ENCODE results near the gene METRNL.

DNA sequence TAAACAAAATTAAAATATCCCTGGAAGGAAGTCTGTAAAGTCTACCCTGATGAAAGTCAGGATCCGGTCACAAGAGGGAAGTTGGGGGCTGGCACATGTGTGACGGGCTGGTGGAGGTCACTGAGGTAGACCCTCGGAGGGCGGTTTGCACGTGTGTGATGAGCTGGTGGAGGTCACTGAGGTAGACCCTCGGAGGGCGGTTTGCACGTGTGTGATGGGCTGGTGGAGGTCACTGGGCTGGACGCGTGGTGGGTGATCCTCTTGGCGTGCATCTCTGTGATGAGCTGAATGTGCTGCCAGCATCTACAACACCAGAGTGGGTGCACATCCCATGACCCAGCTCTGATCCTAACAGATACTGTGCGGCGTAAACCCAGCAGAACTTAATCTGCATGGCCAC, 43.7 kb upstream of the METRNL start:
- TF ChIP-seq, protein P1, sequence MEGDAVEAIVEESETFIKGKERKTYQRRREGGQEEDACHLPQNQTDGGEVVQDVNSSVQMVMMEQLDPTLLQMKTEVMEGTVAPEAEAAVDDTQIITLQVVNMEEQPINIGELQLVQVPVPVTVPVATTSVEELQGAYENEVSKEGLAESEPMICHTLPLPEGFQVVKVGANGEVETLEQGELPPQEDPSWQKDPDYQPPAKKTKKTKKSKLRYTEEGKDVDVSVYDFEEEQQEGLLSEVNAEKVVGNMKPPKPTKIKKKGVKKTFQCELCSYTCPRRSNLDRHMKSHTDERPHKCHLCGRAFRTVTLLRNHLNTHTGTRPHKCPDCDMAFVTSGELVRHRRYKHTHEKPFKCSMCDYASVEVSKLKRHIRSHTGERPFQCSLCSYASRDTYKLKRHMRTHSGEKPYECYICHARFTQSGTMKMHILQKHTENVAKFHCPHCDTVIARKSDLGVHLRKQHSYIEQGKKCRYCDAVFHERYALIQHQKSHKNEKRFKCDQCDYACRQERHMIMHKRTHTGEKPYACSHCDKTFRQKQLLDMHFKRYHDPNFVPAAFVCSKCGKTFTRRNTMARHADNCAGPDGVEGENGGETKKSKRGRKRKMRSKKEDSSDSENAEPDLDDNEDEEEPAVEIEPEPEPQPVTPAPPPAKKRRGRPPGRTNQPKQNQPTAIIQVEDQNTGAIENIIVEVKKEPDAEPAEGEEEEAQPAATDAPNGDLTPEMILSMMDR (IDR thresholded peaks at IDR 0.05; ENCODE audit: low read length) = no peak
- no peak for TF ChIP-seq EZH2 (IDR thresholded peaks at IDR 0.05; ENCODE audit: borderline replicate concordance, low read length)

Data from OCI-LY1 (cell line).